Left lobe of liver (tissue), 2 donors: Measurements from ENCODE around the gene SERINC5. TPM values are rescaled to one million over a fixed set of nuclear protein-coding genes. Genes with fewer than 3 reads are reported as not detected.

ENCODE experiments used
- ATAC-seq: fragments of 200-7000 bp; cut with Tn5 transposase; one replicate; pipeline ENCODE4 v1.9.1; 2020; ENCODE audit warnings: mild to moderate bottlenecking, moderate library complexity
- DNase-seq: peaks from one replicate; pipeline ENCODE4 v3.0.0-alpha.2; 2020; ENCODE audit warnings: low spot score
- total RNA-seq: library from RNA; stranded (reverse); gene quantifications from one replicate; pipeline ENCODE4 v1.2.1, GENCODE V29; 2021
- donor health status: DM: no; HTN: no; CAD: no; lungs with moderate emphysema.
- donor health status: DM: no; HTN: yes; CAD: no.

Gene SERINC5
- total RNA-seq, 1 donor from 2014 or later: 54.6 TPM

DNA sequence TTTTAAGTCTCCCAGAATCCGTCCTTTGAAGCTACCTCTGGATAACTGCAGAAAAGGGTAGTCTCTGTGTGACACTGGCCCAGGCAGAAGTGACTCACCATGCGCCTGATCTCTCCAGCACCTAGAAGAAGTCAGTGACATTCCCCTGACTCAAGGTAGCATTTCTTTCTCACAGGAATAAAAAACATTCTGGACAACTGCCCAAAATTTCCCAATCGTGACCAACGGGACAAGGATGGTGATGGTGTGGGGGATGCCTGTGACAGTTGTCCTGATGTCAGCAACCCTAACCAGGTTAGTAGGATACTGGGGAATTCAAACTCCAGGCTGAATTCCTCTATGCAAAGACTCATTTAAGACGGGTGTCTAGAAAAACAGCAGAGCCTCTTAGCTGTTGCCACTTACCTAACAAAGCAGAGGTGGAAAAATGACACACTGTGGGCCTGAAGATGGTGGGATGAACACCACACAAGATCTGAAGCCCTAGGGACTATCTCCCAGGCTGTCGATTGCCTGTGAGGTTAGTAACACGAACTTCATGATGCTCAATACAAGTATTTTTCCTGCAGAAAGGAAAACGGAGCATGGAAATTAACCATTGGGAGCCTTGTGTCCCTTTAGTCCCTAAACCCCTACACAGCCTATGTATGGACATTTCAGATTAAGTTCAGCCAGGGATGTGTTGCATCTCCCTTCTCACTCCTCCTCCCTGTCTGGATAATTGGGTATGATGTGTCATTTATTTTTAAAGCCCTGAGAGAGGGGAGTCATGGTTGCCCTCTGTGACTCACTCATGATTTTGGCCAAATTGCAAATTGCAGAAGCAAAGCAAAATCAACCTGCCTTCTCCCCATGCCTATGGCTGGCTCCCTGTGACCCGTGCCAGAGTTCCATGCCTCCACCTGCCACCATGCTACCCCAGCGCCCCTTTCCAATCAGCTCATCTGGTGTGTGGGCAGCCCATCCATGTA lies 183.5 kb downstream of the SERINC5 start:
- ATAC-seq: no peak
- no peak for DNase-seq

DNA sequence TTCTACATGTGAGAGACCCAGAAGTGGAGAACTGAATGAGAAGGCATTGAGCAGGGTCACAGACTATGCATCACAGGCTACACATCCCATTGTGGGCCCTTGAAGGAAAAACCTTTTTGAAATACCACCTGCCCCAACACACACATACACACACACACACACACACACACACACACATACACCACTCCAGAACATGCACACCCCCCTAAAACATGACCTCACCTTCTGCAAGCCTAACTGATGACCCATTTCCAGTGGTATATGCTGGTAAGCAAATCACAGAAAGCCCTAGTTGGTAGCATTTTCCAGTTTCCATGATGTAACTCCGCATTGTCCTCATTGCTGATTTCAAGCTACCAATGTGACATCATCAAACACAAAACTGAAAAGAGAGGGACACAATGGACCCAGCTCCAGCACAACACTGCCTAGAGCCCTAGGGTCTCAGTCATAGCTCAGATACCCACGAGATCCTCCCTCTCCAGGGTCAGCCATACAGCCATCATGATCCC lies 184.3 kb downstream of the SERINC5 start:
- no peak for ATAC-seq
- DNase-seq: no peak

DNA sequence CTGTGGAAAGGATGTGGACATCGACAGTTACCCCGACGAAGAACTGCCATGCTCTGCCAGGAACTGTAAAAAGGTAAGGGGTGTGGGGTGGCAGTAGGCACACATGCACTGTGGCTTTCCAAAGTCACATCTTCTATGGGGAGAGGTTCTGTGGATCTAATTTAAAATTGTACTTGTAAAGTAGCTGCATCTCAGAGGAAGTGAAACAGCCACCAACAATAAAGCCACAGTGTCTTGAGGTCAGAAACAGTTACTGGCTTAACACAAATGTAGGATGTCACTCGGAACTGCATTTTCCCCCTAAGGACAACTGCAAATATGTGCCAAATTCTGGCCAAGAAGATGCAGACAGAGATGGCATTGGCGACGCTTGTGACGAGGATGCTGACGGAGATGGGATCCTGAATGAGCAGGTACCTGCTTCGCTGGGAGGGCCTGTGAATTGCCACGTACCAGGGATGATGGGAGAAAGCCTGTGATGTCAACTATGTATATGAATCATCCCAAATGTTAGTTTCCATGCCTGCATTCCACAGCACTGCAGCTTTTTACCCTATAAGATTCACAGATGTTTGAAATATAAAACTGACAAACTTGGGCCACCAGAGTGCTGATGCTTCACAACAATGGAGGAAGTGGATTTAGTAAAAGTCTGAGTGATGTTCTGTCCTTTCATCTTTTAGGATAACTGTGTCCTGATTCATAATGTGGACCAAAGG lies 185.4 kb downstream of the SERINC5 start:
- DNase-seq: no peak

DNA sequence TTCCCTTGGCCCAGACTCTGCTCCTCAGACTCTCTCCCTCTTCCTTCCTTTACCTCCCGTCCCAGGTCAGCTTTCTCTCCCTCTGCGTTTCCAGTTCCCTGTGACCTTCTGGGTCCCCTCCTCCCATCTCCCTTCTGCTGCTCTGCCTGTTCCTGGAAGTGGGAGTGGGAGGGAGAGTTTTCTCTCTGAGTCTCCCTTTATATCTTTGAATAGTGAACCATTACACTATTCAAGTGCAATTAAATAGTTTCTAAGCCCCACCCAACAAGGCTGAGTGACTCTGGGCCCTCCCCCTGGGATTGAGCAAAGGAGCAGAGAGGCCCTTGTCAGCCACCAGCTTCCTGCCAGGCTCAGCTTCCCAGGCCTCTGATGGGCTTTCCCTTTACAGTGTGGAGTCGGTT lies 185.9 kb downstream of the SERINC5 start:
- ATAC-seq: peak; percentile 27
- no peak for DNase-seq

More for the DNA sequence above, 185.4 kb downstream of the SERINC5 start:
- no peak for ATAC-seq

DNA sequence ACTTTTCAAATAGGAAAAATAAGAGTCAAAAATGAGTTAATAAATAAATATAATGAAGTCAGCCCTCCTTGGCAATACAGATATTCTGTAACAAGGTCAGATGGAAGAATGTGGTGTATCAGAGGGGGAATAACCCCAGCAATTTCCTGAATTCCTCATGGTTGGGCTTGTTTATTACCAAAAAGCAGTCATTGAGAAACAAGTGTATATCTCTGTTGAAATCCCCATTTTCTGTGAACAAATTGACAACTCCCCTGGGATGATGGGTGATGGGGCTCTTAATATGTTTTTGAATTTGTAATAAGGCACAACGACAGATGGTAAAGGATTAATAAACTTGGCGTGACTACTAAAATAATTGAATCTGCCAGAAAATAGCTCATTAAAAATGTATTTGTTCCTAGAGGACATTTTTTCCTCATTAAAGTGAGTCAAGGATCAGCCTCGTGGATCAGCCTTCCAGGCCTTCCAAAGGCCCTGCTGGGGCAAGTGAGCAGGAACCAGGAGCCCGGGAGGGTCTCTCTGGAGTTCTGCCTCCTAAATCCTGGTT lies 186.5 kb downstream of the SERINC5 start:
- DNase-seq (no peak), ATAC-seq (no peak)

DNA sequence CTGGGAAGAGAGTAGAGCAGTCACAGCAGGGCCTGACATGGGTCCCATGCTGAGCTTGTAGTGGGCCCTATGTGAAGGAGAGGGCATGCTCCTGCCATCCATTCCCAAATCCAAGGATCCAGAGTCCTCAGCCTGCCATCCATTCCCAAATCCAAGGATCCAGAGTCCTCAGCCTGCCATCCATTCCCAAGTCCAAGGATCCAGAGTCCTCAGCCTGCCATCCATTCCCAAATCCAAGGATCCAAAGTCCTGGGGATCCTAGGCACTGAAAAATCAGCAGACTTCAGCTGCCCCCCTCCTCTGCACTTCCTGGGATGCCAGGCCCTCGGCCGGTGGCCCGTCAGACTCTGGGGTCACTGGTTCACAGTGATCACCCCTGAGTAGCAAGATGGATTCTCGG lies 187.1 kb downstream of the SERINC5 start:
- DNase-seq (no peak), ATAC-seq (no peak)

DNA sequence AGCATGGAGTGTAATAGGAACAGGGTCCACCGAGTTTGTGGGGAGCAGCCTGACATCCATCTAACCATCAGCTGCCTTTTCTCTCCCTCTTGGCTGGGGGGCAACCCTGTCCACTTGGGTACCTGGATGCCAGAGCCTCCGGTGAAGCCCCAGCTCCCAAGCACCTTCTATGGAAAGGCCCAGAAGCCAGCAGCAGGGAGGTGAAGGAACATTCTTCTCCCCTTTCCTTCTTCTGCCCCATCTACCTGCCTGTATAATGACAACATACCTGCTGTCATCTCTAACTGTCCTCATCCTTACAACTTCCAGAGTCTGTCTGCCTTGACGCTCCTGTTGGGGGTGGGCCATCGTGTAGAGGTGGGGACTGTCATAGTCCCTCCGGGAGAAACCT lies 187.6 kb downstream of the SERINC5 start:
- DNase-seq: no peak
- no peak for ATAC-seq

DNA sequence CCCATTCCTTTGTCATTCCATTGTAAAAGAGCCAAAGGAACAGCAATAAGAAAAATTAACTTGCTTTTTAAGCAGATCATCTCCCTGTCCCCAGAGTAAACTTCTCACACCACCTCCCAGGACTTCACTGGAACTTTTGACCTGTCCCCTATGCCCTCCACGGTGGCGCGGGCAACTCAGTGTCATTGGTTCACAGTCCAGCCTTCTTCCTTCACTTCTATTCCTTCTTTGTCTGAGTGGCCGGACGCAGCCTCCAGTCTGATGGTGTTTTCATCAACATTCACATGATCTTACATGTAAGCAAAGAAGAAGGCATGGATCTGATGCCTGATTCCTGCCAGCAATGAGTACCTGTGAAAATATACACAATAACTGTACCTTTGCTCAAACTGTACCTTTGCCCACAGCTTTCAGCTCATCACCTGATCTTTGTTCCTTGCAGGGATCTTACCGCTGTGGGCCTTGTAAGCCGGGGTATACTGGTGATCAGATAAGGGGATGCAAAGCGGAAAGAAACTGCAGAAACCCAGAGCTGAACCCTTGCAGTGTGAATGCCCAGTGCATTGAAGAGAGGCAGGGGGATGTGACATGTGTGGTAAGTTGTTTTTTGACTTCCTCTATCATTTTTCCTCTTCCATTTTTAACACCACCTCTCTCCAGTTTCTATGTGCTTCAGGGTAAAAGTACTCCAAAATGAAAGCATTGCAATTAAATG lies 188.2 kb downstream of the SERINC5 start:
- ATAC-seq: no peak
- DNase-seq: no peak

DNA sequence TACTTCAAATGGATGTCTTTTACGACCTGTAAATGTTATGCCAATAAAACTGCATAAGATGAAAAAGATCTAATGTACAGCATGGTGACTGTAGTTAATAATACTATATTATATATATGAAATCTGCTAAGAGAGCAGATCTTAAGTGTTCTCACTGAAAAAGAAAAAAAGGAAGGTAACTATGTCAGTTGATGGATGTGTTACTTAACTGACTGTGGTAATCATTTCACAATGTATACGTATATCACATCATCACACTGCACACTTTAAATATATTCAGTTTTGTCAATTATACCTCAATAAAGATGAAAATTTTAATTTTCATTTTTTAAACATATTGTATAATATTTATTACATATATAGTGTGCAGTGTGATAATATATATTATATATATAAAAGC lies 188.8 kb downstream of the SERINC5 start:
- no peak for DNase-seq
- ATAC-seq: no peak

DNA sequence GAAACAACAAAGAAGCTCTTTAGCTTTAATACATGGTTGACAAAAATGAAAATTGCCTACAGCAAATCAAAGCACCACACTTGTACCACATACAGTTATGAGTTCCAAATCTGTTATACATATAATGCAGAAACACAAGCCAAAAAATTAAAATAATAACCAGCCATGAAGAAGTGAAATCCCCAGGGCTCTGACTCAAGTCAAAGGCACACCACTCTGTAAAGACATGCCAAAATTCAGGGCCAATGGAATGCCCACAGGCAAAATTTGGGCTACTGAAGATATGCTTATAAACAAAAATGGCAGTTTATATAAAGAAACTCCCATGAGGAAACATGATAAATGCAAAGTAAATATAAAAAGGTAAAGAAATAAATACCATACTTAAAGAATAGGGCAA lies 191.7 kb downstream of the SERINC5 start:
- ATAC-seq (no peak), DNase-seq (no peak)

Other genes with a start within 250 kb of the SERINC5 start
- 0.23 TPM for gene THBS4, start 220.7 kb downstream of the SERINC5 start, total RNA-seq
- gene SPZ1, start 64.0 kb upstream of the SERINC5 start, total RNA-seq: not detected
- gene ZFYVE16, start 152.0 kb upstream of the SERINC5 start, total RNA-seq: 16.1 TPM
- gene FAM151B, start 232.1 kb upstream of the SERINC5 start, total RNA-seq: 1.2 TPM